ENCODE results near the gene AGAP1.

AGAP1 gene

DNA sequence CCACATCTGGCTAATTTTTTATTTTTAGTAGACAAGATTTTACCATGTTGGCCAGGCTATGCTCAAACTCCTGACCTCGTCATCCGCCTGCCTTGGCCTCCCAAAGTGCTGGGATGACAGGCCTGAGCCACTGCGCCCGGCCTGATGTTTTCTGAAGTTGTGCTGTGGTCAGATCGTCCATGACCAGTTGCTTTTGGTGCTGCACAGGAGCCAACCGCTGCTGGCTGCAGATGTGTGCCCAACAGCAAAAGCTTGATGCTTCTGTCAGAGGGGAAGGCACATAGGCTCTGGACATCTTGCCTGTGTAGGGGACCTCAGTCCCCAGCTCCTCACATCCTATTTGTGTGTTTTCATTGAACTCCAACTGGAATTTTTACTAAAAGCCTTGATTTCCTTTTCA lies 218.3 kb downstream of the AGAP1 start:
- no peak for DNase-seq (ENCODE audit: low read depth)

DNA sequence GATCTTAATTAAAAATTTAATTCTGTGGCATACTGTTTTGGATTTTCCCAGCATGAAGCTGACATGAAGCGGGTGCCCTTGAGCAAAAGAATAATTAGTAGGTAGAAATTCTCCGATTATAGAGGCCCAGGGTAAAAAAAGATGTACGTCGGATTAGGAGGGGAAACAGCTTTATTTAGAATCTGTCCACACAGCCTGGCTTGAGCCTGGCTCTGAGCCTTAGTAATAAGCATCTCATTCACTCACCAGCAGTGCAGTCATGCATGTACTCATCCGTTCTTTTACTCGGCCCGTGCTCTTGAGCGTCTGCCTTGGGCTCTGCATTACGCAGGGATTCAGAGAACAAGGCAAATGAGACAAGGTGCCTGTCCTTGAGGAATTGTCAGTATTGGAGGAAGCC lies 219.3 kb downstream of the AGAP1 start:
- no peak for DNase-seq (ENCODE audit: low read depth)

DNA sequence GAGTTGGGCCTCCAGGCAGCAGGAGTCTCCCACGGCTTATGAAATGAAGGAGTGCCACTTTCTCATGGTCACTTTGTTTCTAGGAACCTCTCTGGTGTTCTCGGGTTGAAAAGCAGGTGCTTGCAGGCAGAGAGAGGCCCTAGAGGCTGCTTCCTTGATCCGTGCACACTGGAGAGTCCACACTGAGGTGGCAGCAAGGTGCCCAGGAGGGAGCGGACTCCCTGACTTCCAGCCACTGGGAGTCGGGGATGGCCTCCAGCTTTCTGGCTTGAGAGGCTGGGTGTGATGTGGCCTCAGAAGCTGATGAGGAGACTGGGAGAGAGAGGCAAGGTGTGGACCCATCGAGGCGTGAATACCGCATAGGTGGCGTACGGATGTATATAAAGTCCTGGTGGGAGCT lies 221.8 kb downstream of the AGAP1 start:
- no peak for DNase-seq (ENCODE audit: low read depth)

DNA sequence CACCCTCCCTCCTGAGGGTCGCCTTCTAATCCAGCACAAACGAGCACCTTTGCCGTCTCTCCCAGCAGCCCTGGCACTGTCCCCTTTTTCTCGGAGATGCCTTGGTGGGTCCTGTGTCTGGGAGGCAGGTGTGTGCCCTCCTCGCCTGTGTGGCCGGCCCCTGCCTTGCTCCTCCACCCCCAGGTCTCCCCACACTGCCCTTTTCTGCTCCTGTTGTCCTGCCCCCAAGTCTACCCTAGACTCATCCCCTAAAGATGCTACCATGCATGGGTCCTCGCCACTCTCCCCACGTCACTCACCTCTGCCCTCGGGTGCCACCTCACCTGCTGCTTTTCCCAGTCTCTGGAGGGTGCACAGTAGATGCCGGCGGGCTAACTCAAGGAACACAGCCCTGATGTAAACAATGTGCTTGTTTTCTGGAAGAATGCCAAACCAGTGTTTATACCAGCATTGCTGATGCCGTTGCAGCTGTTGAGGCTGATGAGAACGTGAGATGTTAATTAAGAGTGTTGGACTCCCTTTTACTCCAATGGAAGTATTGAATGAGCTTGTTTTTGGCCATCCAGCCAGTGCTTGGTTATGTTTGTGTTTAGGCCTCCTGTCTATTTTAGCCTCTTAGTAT lies 223.1 kb downstream of the AGAP1 start:
- DNase-seq (ENCODE audit: low read depth) = no peak

DNA sequence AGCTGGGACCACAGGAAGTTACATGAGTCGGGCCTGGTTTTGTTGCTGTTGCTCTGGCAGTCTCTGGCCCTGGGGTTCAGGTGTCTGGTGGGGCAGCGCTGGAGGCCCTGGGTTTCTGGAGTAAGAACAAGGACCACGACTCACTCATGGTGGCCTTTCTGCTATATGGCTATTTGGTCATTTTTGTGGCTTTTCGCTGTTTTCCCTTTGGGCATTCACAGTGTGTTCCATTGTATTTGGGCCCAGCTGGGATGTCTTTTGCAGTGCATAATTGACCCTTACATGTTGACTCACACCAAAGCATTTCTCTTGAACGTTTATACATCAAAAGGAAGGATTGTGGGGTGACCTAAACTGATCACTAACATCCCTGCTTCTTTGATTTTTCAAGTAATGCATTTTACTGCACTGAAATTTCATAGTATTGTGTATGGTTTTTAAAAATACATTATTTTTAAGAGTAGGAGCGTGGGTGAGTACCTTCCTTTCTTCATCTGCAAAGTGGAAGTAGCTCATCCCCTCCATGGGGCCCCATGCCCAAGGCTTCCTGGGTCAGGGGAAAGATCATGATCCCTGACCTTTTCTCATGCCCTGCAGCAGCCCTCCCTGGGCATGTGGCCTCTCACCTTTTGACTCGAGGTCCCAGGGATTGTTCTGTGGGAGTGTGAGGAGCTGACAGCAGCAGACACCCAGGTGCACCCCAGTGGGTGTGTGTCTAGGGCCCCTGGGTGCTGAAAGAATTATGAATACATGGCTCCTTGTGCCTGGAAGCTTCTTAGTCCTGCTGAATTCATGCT lies 225.5 kb downstream of the AGAP1 start:
- no peak for DNase-seq (ENCODE audit: low read depth)

DNA sequence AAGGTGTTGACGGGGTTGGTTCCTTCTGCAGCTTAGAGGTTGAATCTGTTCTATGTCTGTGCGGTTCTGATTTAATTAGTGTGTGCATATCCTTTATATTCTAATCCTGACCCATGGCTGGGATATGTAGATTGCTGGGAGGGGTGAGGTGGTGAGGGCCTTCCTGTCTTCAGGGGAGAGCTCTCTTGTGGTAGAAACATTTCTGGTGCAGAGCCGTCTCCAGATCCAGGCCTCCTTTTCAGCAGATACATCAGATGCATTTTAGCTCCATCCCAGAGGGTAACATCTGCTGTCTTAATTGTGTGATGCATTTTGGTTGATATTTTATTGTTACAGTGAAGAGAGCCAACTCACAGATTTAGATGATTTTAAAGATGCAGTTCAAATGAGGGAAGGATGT lies 227.8 kb downstream of the AGAP1 start:
- no peak for DNase-seq (ENCODE audit: low read depth)

DNA sequence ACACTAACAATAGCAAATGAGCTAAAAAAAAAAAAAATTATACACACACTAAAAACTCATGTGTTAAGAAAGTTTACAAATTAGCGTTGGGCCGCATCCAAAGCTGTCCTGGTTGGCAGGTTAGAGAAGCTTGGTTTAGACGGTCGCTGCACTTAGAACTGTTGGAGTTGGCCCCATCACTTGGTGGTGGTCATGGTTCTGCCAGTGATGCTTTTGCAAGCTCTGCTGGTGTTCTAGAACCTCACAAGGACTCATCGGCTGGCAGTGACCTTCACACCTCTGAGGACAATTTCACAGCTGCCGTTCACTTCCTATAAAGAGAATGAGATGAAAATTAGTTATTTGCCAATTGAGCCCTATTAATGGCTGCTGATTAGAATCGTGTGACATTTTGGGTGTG lies 229.0 kb downstream of the AGAP1 start:
- no peak for DNase-seq (ENCODE audit: low read depth)

DNA sequence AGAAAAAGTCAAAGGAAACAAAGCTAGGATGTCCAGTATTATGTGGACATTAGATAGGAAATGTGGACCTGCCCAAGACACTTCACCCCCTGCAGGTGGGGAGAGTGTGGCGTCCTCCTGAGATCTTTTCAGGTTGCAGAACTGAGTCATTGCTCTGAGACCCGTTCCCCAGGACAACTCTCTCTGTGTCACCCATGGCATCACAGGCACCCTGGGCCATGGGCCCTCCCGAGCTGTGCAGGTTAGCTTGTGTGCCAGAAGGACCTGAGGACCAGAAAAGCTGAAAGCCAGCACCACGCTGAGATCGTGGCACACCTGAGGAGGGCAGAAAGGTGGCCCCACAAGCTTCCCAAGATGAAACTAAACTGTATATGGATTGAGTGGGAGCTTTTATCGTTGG lies 229.5 kb downstream of the AGAP1 start:
- no peak for DNase-seq (ENCODE audit: low read depth)

DNA sequence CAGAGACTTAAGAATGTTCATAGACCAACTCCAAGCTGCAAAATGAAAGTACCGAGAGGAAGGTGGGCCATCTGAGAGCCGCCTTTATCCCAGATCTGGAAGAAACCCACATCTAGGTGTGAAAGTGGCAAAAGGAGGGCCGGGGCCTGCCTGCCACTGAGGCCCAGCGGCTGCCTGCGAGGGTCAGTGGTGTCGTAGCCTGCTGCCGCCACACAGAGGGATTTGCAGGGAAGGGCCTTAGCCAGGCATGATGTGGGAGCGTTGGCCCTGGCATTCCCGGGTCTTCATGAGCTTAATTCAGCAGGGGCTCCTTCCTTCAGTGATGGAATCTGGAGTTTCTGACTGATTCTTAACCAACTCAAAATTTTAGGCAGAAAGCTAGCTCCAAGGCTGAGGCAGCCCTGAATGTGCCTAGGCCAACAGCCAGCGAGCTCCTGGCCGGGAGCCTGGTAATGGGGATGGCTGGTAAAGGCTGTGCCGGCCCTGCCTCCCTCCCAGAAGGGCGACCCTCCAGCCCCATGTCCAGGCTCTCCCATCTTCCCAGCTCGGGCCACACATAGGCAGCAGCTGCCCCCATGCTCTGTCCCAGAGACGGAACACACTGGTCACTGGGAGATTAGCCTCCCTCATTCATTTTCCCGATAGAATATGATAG lies 230.1 kb downstream of the AGAP1 start:
- no peak for DNase-seq (ENCODE audit: low read depth)

DNA sequence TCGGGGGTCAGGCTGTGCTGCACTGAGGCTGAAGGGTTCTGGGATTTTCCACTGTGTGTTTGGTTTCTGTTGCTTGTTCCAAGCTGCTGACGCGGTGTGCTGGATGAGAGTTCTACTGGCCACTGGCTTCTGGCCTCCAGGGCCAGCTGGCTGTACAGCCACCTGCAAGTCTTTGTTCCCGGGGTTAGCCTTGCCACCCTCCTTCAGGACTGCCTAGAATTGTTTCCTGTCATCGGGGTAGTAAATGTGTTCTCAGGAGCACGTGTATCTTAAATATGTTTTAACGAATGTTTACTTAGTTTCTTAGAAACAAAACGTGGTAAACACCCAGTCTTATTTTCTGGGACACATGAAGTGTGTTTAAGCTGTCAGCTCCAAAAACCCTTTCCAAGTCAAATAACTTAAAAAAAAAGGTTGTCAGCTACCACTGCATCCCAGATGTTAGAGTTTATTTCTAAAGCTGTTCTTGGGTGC lies 231.2 kb downstream of the AGAP1 start:
- DNase-seq (ENCODE audit: low read depth) = no peak

DNA sequence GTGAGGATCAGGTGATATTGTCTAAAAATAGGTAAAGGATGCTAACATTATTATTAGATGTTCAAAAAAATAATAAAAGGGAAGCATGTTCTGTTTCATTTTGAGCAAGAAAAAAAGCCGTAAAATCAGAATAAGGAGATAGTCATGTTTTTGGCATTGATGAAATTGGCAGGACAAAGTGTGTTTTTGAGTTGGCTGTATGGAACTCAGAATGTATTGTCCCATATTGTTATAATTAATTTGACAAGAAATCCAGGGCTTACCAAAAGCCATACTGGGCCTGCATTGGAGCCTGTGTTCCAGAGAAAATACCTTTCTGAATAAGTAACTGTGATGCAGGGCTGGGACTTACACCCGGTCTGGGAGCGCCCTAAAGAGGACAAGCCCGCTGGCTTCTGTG lies 232.0 kb downstream of the AGAP1 start:
- no peak for DNase-seq (ENCODE audit: low read depth)

DNA sequence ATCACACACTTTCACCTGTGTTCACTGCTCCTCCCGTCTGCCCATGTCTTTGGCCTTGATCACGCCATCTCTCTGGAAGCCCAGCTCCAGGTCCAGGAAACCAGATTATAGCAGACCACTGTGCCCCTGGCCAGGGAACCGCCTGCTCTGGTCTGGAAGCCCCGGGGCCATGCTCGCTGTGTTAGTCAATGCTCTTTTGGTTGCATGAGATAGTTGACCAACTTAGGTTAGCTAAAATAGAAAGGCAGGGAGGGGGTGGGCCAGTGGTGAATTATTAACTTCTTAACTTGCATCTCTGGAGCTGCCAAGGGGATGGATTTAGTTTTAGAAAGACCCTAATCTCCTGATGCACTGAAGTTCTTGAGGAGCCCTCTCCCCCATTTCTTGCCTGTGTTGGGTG lies 232.7 kb downstream of the AGAP1 start:
- DNase-seq (ENCODE audit: low read depth) = no peak

DNA sequence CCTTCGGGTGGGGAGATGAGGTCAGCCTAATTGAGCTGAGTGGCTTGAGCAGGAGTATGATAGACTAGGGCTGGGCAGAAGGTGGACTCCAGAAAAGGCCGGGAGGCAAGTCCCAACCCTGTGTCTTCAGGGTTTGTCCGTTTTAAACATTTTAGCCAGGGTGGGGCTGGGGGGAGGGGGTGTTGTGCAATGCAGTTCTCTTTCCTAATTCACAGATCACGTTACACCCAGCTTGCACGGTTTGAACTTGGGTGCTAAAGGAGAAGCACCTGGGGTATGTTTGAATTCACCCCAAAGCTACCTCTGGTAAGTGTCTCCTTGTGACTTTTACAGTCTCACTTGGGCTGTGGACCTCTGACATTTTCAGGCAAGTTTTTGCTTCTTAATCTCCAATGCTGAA lies 233.3 kb downstream of the AGAP1 start:
- DNase-seq (ENCODE audit: low read depth) = no peak

DNA sequence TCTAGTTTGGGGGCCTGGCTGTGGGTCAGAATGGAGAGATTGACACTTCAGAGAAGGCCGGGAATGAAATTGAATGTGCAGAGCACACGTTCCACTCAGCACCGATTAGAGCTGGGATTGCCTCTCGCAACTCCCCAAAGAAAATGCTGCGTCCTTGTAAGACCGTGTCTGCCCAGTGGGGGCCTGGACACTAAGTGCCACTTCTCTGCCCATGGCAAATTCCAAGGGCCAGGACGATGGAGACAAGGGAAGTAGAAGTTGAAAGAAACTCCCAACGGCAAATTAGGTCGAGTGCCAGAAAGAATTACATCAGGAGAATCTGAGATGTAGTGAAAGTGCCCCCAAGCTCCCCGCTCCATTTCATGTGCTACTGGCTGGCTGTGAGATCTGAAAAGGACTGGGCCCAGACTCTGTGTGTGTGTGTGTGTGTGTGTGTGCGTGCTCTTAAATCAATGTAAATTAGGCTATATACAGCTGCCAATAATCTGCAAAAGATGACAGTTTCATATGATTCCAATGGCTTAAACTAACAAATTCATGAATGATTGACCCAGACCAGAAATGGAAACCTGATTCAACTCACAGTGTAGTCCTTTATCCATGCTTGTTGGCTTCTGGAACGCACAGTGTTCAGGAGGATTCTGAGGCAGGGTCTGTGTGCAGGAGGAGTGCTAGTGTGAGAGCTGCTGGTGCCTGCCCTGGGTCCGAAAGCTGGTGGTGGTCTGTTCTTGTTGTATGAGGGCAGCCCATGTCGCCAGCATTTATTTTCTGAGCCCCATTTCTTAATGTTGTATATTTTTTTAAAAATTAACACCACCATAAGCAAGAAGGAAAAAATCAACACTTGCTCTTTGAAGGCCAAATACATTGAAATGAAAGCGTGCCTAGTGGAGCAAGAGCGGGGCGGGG lies 234.3 kb downstream of the AGAP1 start:
- DNase-seq (ENCODE audit: low read depth) = no peak

DNA sequence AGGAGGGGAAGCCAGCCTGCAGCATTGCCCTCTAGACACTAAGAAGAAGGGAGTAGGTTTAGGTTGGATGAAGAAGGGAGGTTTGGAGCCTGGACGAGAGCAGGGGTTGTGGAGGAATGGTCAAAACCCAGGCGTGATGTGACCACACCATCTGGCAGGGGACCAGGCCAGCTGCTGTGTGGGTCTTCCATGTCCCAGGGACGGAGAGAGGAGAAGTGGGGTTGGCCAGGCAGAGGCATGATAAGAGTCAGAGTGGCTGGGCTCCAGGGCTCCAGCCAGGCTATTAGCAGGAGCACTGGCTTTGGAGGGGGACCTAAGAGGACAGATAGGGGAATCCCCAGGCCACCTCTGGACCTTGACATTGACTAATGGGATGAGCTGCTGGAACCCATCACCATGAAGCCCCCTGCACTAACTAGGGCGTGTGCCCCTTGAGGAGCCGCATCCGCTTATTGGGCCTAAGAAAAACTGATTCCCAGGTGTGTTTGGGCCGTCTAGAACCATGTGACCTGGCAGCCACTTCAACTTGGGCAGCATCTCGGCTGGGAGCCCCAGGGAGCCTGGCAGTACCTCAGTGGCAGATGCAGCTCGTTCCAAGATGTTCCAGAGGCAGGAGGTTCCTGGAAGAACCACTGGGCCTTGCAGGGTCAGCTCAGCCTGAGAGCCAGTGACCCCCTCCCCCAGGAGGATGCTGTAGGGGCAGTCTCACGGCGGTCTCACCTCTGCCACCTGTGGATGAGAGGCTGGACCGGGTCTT lies 235.1 kb downstream of the AGAP1 start:
- DNase-seq (ENCODE audit: low read depth) = no peak

DNA sequence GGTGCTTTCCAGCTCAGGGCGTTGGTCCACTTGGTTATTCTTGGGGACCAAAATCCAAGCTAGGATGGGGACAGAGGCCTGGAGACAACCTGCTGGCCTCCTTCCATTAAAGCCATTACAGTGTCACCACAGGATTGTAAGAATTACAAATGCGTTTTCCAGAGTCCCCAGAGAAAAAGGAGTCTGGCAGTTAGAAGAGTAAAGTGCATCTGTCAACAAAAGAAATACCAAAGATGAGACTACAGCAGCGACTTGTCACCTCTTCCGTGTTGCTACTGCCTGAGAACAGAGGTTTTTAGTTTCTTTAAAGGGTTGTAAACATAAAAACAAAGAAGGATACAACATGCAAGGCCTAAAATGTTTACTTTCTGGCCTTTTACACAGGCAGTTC lies 235.7 kb downstream of the AGAP1 start:
- no peak for DNase-seq (ENCODE audit: low read depth)

DNA sequence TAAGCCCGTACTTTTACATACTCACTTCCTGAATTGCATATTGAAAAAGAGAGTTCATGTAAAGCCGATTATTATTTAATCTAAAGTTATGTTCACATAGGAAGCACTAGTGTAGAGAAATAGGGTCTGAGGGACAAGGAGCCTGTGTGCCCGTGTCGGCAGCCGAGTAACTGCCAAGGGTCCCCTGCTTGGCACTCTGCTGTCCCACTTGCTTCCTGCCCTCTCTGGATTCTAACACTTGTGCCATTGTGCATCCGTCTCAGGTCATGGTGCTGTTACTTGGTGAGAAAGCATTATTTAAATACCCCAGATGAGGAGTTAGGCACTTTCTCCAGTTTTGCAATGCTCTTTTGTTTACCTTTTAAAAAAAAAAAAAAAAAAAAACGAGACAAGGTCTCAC lies 236.3 kb downstream of the AGAP1 start:
- no peak for DNase-seq (ENCODE audit: low read depth)

DNA sequence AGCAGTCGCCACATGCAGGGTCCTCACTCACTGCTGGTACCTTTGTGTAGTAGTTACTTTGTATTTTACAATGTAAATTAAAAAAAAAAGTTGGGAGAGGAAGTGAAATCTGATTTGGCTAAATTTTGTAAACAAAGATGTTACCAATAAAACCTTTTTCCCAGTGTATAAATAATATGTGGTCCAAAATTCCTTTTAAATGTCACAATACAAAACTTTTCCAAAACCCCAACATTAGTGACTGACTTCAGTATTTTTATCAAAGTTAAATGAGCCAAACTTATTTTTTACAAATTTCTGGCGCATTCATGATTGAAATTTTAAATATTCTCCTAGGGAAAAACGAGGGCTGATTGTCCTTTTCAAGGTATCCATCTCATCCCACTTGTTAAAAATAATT lies 239.9 kb downstream of the AGAP1 start:
- no peak for DNase-seq (ENCODE audit: low read depth)

DNA sequence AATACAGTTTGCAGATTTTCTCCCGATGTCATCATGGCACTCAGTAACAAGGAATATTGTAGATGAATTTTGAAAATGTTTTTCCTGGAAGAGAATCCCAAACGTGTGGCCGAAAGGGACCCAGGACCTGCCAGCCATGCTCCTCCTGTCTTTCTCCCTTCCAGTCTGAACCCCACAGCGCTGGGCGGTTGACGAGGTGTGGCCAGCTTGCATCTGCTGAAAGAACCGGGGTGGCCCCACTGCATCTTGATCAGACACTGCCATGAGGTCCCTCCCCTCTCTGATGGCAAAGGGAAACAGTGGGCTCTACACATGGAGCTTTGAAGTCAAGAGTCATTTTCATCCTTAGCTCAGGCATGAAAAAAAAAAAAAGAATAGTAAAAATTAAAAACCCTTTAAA lies 240.3 kb downstream of the AGAP1 start:
- no peak for DNase-seq (ENCODE audit: low read depth)

DNA sequence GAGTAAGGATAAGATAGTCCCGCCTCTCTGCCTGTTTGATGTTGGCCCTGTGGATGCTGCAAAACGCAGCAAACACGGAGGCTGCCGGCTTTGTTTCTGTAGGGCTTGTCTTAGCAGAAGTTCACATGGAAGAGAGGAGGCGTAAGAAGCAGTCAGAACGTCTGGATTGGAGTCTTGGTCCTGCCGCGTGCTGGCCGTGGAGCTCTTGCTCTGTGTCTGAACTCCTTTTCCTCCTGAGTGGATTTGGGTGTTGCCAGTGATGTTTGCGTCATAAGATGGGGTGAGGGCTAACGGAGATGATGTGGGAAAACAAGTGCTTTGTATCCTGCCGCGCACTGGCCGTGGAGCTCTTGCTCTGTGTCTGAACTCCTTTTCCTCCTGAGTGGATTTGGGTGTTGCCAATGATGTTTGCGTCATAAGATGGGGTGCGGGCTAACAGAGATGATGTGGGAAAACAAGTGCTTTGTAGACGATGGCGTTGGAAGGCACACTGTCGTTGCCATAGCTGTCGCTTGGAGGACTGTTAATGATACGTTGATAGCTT lies 240.9 kb downstream of the AGAP1 start:
- no peak for DNase-seq (ENCODE audit: low read depth)

DNA sequence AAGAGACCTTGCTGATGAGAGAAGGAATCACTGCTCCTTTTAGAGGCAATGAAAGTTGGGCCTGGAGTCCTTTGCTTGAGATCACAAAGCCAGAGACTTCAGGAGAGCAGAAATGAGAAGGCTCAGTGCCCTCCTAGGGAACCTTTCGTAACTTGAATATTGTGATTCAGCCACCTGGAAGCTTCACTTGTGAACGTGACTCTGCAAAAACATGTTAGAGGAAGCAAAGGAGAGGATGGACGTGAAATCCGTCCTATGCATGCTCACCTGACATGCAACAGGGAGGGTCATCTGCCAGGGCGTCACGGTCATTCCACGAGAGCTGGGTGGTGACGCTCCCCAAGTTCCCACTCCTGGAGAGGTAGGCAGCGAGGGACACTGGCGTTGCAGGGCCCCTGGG lies 243.6 kb downstream of the AGAP1 start:
- no peak for DNase-seq (ENCODE audit: low read depth)

Measured in activated T-helper 9 cell treated with anti-CD3 and anti-CD28 coated beads, Interleukin-2, amount 50 U/mL, for 16 hours (primary cell).